ENCODE results near the gene PLEKHB1.
"Not testable (repeated sequence)": the region's sequence is repeated elsewhere in the genome, so short reads cannot be mapped to it uniquely, and the experiment has no call there.

PLEKHB1 gene

DNA sequence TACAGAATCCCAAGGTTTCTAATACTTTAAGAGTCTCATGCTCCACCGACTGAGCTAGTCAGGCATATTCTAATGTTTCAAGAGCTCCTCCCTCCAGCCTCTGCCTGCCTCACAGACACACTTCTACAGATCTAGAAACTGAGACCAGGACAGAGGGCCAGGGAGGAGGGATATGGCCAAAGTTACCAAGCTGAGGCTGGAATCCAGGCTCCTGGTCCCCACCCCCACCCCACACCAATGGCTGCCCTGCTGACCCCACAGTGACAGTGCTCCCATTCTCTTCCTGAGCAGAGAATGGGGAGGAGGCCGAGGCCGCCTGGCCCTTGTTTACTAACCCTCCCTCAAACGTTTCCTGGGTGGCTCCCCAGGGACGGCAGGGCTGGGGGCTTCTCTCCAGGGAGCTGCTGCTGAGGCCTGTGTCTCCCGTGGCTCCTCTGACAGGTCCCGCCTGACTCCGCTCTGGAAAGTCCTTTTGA, 2.2 kb downstream of the PLEKHB1 start:
- DNase-seq = no peak

DNA sequence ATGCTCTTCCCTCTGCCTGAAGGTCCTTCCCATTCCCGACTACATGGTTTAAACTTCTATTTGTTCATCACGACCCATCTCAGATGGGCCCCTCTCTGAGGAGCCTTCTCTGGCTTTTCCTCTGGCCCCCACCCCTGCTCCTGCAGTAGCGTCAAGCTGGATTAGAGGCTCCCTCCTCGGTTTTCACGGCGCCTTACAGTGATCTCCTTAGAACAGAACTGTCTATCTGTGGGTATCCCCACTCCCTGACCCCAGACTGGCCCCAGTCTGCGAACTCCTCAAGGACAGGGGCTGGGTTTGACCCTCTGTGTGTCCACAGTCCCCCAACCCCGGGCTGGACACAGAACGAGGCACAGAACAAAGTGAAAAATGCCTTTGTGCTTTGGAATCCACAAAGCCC, 2.8 kb downstream of the PLEKHB1 start:
- DNase-seq = no peak

DNA sequence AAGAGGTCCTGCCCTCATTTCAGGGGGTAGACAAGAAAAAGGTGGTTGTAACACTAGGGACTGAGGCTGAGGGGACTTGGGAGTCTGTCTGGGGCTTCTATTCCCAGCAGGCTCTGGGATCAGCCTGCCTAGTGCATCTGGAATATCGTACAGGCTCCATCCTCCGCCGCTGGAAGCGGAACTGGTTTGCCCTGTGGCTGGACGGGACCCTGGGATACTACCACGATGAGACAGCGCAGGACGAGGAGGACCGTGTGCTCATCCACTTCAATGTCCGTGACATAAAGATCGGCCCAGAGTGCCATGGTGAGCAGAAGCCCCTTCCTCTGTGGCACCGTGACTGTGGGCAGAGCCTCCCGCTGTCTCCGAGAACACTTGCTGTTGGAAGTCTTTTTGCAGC, 4.0 kb downstream of the PLEKHB1 start:
- DNase-seq = no peak

DNA sequence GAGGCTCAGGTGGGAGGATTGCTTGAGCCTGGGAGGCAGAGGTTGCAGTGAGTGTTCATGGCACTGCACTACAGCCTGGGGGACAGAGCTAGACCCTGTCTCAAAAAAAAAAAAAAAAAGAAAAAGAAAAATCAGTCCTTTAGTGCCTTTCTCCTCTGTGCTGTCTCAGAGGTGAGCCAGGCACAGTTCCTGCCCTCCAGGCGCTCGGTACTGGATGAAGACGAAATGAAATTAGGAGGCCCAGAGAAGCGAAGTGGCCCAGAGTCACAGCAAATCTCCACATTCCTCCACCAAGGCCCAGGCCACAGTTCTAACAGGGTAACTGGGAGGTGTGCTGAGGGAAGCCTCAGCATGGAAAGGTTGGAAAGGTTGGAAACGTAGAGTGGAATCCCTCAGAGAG, 4.9 kb downstream of the PLEKHB1 start:
- no peak for DNase-seq

DNA sequence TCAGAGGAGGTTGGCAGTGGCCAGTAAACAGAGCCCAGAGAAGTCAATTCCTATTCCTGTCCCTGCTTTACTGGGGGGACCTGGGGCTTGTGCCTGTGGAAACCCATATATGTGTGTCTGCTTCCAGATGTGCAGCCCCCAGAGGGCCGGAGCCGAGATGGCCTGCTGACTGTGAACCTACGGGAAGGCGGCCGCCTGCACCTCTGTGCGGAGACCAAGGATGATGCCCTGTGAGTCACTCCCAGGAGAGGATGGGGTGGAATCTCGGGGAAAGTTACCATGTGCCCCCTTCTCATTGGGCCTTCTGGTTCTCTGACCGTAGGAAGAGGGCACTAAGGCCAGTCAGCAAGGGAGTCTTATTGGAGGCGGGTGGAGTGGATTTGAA, 5.3 kb downstream of the PLEKHB1 start:
- DNase-seq = no peak

DNA sequence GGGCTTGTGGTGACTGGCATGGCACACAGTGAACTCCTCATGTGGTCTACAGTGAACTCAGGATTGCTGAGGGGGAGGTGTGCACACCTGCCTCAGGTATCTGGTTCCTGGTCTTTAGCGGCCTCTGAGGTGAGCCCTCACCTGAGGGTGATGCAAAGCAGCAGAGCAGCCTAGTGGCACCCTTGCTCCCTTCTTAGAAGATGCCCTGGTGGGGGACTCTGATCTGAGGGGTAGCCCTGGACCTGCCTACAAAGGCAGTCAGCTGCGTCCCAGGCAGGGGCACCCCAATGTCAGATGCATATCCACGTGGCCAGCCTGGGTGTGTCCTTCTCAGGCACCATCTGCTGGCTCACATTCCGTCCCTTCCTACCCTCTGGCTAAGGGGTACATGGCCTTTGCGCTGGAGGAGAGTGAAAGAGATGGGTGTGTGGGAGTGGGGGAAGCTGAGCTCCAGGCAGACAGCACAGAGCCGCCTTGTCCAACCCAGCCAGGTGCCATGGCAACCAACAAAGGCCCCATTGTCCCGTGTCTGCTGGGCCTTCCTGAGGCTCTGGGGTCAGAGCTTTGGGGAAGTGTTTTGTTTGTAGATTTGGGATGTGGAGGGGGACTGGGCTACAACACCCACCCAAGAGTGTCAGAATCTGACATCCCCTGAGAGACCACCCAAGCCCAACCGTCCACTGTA, 5.8 kb downstream of the PLEKHB1 start:
- DNase-seq = peak; percentile 39

DNA sequence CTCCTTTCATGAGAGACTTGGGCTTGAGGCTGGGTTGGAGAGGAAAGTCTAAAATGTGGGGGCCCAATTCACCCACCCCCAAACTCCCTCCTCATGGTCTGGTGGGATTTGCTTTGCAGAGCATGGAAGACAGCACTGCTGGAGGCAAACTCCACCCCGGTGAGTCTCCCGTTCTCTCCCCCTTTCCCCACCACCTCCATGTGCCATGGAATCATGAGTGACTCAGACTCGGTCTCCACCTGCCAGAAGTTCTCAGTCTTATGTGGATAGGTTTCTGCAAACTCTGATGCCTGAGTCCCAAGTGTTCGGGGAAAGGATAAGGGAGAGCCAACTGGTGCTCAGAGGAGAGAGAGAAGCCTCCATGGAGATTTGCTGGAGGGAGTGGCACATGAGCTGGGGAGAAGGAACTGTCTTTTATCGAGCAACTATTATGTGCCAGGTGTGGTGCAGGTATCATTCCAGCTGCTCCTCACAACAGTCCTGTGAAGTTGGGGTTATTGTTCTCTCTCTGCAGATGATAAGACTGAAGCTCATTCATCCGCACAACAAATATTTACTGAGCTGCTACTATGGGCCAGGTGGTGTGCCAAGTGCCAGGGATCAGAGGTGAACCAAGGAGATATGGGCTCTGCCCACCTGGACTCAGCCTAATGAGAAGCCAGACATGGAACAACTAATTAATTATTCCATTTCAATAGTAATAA, 6.6 kb downstream of the PLEKHB1 start:
- DNase-seq = peak; percentile 67

DNA sequence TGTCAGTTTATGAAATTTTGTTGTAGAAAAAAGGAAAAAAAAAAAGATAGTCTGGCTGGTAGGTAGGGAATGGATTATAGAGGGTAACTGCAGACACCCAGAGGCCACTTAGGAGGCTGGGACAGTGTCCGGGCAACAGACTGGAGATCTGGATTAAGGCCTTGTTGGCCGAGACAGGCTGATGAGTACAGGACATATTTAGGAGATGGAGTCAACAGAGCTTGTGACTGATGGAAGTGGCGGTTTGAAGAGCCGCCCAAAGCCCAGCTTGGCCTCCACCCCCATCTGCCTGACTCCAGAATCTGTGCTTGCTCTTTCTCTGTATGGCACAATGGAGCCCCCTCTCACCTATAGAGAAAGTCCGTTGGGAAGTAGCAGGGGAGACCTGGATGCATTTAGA, 7.6 kb downstream of the PLEKHB1 start:
- DNase-seq = no peak

DNA sequence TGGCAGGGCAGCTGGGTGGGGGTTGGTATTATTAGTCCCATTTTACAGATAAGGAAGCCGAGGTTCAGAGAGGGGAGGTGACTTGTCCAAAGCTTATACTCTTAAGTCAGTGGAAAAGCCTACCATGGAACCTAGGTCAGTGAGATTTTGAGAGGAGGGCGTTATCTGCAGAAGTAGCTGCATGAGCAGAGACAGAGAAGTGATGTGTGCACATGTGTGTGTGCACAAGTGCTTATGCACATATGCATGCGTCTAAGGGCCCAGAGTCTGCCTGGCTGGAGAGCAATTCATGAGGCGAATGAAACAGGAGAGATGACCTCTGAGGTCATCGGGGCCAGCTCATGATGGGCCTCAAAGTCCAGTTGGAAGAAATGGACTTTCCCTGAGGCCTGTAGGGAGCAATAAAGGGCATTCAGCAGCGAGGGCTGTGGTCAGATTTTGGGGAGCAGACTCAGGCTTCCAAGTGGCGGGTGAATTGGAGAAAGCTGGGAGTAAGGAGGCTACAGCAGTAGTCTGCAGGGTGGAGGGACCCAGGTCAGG, 8.2 kb downstream of the PLEKHB1 start:
- DNase-seq = no peak

DNA sequence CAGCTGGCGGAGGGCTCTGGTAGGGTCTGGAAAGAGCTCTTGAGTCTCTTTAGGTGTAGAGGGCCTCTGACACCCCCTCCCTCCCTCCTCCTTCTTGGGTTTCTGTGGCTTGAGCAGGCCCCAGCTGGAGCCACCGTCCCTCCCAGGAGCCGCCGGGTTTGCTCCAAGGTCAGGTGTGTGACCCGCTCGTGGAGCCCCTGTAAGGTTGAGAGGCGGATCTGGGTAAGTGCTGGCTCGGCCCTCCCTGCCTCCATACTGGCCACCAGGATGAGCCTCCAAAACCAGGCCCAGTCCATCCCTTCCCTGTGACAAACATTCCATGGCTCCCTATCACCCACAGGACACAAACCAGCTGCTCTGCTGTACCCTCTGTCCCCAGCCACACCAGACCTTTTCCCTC, 9.3 kb downstream of the PLEKHB1 start:
- no peak for DNase-seq

DNA sequence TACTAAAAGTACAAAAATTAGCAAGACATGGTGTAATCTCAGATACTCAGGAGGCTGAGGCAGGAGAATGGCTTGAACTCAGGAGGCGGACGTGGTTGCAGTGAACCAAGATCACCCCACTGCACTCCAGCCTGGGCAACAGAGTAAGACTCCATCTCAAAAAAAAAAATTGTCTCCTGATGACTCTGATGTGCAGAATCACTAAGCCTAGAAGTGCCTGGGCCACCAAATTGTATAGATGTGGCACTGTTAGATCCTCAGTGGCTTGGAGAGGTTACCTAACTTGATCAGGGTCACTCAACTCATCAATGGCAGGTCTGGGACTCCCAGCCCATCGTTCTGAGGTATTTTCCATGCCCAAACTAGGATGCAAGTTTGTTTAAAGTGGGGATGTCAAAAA, 10.6 kb downstream of the PLEKHB1 start:
- no peak for DNase-seq

DNA sequence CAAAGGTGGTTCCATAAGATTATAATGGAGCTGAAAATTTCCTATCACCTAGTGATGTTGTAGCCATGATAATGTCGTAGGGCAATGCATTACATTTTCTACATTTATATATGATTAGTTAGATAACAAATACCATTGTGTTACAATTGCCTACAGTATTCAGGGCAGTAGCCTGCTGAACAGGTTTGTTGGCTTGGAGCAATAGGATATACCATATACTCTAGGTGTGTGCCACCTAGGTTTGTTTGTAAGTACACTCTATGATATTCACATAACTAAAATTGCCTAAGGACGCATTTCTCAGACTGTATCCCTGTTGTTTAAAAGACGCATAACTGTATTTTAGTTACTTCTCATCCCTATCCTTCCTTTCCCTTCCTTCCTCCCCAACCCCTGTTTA, 13.6 kb downstream of the PLEKHB1 start:
- DNase-seq = no peak

DNA sequence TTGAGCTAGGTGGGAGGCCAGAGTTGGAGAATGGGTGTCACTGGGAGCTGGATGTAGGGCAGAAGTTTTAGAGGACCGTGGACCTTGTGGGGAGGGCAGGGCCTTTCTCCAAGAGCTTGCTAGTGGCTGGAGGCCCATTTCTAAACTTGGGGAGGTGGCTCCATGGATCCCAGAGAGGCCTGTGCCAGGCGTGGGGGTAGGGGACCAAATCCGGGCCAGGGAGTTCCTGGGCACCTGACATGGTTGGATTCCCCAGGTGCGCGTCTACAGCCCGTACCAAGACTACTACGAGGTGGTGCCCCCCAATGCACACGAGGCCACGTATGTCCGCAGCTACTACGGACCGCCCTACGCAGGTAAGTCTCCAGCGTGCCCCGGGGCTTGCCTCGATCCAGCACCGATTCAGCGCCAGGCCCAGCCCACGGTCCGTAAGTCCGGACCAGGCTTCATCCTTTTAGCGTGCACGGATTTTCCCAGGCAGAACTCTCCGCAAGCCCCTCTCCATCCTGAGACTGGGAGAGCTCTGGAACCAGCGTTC, 14.2 kb downstream of the PLEKHB1 start:
- DNase-seq = no peak

DNA sequence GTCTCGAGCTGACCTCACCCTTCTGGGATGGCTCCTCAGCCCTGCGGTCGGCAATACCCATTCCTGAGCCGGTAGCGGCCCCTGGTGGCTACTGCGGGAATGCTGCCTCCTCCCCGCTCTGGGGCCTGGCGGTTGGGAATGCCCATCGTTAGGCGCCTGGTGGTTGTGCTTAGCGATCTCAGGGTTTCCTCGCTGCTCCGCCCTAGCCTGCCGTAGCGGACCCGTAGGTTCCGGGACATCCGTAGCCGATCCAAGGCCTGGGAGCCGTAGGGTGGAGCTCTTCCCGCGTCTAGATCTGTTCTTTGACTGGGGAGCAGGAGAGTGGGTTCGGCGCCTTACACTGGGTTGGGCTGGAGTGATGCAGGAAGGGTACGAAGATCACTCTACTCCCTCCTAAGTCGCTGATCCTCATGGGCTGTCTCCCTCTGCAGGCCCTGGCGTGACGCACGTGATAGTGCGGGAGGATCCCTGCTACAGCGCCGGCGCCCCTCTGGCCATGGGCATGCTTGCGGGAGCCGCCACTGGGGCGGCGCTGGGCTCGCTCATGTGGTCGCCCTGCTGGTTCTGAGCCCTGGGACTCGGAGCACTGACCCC, 14.8 kb downstream of the PLEKHB1 start:
- DNase-seq = no peak

DNA sequence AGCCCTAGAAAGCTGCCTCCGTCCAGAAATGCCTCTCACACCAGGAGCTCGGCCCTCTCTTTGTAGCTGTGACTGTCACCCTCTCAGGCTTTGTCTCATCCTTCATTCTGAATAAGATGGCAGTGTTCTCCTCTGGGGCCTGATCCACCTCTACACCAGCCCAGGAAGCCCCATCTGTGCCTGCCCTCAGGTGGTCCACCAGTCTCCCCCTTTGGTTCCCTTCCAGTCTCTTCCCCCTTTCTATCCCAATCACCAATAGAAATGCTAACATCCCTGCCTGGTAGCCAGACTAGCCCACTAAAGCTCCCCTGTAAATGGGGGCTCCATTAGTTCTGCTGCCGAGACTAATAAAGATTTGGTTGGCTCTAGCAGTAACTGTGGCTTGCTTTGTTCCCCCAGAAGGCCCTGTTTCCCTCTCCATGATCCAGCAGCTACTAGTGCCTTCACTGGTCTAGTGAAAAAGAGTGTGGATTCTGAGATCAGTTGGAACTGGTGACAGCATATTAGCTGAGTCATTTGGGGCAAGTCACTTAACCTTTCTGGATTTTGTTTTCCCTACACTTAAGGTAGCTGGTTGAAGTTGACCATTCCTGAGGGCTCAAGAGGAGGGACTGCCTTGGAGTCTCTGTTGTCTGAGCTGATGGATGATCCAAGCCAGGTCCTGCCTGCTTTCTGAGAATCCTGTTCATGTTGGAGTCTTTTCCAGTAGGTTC, 16.2 kb downstream of the PLEKHB1 start:
- no peak for DNase-seq

DNA sequence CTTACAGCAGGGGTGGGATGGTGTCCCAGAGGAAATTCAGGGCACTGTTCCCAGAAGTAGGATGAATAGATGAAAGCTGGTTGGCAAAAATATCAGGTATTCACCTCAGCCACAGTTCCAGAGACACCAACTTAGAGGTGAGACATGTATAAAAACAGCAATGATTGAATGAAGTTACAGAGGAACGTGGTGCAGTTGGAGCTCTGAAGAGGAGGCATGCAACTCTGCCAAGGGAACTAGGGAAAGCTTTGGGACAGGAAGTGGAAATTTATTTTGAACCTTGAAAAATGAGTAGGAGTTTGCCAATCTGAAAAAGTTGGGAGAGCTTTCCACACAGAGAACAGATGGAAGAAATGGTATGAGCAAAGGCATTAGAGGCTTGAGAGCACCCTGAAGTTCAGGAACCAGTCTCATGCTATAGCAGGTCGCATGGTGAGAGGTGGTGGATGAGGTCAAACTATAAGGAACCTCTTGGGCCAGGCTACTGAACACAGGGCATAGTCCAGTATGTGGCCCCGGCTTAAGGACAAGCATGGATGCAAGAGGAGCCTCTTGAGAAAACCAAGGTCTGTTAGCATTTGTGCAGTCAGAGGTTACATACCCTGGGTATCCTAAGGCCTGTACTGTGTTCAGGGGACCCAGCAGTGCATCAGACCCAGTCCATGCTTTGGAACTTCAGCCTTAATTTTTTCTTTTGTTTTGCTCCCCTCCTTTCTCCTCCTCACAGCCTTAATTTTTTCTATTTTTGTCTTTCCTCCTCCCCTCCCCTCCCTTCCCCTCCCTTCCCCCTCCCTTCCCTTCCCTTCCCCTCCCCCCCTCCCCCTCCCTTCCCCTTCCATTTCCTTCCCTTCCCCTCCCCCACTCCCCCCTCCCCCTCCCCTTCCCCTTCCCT, 17.5 kb downstream of the PLEKHB1 start:
- DNase-seq = no peak

DNA sequence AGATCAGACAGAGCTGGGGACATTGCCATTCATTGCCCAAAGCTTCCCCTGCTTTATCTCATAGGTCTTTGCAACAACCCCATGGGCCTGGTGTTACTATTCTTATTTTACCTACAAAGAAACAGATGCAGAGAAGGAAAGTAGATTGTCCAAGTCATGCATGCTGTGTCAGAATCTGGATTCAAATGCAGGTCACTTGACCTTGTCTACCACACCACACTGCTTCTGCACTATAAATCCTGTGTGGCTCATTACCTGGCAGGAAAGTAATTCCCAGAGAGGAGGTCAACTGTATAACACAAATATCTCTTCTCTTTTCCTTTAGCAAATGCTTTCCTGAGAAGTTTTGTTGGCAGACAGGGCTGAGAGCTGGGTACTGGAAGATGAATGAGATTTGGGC, 18.5 kb downstream of the PLEKHB1 start:
- no peak for DNase-seq

DNA sequence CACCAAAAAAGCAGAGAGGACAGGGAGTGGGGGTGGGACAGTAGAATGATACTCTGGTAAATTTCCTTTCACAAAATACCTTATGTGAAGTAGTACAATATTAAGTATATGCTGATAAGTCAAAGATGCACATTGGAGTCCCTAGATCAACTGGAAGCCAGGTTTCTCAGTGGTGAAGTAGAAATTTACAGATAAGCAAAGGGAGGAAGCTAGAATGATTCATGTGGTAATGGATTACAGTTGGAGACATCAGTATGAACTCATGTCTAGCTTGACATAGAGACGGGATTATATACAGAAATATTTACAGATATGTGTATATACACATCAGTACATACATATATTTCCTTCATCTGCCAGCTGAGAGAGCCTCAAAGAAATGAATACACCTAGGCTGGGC, 21.5 kb downstream of the PLEKHB1 start:
- DNase-seq = no peak

DNA sequence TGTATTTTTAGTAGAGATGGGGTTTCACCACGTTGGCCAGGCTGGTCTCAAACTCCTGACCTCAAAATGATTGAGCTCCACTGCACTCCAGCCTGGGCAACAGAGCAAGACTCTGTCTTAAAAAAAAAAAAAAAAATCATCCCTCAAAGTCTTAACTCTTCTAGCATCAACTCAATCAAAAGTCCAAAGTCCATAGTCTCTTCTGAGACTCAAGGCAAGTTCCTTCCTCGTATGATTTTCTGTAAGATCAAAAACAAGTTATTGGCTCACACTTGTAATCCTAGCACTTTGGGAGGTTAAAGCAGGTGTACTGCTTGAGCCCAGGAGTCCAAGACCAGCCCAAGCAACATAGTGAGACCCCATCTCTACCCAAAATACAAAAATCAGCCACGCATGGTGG, 24.4 kb downstream of the PLEKHB1 start:
- no peak for DNase-seq

DNA sequence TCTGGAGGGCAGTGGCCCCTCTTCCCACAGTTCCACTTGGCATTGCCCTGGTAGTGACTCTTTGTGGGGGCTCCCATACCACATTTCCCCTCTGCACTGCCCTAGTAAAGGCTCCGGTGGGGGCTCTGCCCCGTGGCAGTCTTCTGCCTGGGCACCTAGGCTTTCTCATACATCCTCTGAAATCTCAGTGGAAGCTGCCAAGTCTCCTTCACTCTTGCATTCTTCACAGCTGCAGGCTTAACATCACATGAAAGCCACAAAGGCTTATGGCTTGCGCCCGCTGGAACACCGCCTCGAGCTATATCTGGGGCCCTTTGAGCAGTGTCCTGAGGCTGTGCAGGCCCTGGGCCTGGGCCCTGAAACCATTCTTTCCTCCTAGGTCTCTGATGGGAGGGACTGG, 25.3 kb downstream of the PLEKHB1 start:
- no peak for DNase-seq

DNA sequence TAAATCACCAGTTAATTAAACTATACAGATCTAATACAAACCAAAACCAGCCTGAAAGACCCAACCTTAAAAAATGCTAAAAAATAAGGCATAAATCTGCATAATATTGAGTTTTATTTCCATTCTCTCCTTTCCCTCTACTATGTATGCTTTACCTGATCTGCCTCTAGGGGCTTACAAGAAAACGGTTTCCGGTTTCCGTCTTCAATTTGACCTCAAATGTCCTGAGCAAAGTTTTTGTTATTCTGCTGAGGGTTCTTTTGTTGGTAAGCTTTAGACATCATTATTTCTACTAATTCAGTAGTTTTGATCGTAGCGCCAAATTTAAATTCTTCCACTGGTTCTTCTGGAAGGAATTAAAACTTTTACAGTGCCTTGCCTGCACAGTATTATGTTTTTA, 30.2 kb downstream of the PLEKHB1 start:
- not testable (repeated sequence) for DNase-seq

DNA sequence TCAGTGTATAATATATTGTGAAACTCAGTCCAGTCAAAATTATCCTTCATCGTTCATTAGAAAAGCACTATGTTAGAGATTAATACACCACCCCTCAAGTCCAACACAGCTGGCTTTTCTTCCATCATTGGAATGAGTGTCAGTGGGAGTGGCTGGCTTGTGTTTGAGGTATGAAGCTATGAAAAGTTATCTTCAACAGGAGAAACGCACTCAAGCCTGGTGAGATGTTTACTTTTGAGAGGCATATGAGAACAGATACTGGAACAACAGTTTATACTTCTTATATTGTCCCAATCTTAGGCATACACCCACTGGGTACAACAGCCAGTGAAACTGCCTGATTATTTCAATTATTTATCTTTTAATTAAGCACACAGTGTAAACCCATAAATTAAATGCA, 34.3 kb downstream of the PLEKHB1 start:
- no peak for DNase-seq

All from NCI-H146 (cell line).